Midbrain (tissue), 1 donor: ENCODE measurements around the gene SIAH3.

Experiments
- DNase-seq: peaks from one replicate; lab custom pipeline; 2025; lab: John Stamatoyannopoulos, UW

The SIAH3 gene

DNA sequence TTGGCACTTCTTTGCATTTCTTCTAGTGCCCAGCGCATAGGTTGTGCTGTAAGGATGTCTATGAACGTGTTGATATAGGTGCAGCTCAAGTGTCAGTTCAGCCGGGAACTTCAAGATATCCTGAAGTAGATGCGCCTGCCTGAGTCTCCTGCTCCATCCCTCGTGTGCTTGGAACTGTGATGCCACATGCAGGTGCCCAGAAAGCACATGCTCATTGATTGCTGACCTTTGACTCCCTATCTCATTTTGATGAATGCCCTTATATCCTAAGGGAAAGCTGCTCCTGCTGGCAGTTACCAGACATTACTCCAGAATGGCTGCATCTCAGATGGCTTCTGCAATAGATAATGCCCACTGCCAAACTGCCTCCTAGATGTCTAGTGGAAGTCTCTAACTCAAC lies 108.6 kb downstream of the SIAH3 start:
- DNase-seq: no peak

DNA sequence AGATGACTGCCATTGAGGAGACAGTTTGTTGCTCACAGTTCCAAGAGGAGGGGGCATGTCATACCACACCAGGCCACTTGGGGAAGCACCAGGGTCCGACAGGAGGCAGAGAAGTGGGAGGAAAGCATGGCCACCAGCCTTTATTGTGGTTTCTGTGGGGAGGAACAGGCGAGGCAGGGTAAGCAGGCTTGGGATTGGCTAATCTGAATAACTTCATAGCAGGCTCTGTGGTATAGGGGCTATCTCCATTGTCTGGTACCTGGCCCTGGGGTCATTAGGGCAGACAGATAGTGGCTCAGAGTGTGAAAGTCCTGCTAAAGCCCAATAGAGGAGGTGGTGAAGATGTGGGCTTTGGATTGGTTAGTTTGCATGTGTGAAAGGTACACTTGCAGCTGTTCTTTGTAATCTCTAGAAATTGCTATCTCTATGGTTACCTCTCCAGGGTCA lies 114.0 kb downstream of the SIAH3 start:
- DNase-seq: no peak

GRCh38 chr13:45733361-45733760 lies 118.2 kb downstream of the SIAH3 start:
- no peak for DNase-seq

DNA sequence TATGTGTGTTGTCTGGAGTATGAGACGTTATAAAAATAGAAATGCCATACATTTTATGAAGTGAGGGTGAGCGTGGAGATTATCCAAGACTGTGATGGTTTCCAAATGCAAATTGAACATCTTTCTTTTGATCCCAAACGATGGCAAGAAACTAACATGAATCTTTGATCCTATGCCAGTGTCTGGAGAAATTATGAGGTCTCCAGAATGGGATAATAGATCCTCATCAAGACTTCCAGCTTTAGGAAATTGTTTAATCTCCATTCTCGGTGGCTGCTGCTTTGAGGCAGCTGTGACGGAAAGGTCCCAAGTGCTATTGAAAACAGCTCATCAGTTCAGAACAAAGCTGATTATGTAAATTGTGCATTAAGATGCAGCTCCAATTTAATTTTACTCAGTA lies 118.6 kb downstream of the SIAH3 start:
- no peak for DNase-seq

- DNase-seq: no peak
These were observed 120.1 kb downstream of the SIAH3 start for GRCh38 chr13:45731455-45731854.

DNA sequence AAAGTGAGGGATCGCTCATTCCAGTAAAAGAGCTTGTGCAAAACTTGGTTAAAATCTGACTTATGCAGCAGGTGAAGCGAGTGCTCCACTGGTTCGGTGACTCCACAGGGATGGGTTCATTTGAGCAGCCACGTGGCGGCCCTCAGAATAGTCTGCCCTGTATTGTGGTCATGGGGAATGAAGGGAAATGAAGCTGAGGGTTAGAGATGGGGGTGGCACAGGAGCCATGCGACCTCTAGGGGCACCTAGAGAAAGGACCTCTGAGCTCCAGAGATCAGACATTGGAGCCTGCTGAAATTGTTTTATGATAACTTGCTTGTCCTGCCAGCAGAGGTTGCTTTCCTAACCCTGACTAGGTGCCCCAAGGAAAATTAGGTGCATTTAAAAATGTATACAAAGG lies 122.8 kb downstream of the SIAH3 start:
- DNase-seq: no peak
